ENCODE data around the gene TEK.
"Not testable (repeated sequence)": the region's sequence is repeated elsewhere in the genome, so short reads cannot be mapped to it uniquely, and the experiment has no call there.

The TEK gene

DNA sequence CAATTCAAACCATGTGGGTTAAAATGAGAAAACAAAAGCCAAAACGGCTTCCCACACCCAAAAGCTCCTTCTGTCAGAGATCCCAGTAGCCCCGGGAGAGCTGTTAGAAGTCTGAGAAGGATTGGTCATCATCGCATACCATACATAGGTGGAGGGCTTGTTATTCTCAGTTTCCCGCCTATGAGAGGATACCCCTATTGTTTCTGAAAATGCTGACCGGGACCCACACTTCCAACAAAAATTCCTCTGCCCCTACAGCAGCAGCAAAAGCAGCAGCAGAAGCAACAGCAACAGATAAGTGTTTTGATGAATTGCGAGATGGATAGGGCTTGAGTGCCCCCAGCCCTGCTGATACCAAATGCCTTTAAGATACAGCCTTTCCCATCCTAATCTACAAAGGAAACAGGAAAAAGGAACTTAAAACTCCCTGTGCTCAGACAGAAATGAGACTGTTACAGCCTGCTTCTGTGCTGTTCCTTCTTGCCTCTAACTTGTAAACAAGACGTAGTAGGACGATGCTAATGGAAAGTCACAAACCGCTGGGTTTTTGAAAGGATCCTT is at the start of gene TEK:
TEK (plus strand) TSS at position 245 of the 561 bp plus-strand sequence. CDS start 366 bp downstream, outside the sequence.
- H3K4me3 ChIP-seq = peak within 1 kb of the TSS in 2 of 7 experiments; percentile 9 to 14
- peak within 1 kb of the TSS in 4 of 21 experiments; percentile 21 to 57 (median 48) for H3K27ac ChIP-seq

DNA sequence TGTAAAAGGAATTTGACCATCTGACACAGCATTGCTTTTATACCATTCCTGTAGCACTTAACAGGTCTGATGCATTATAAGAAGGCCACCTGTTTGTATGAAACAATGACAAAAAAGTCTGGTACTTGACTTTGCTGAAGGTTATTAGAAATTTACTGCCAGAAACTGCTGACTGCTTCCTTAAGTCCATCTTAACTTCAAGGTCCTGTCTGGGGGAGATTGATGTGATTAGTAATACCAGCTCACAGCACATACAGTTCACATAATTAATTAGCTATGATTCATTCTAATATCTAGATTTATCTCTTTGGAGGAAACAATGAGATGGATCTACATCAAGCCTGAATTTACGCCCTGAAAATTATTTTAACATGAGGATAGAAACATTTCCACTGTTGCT is 49.6 kb upstream of the TEK start:
- H3K27ac ChIP-seq = no peak overlapping the region

DNA sequence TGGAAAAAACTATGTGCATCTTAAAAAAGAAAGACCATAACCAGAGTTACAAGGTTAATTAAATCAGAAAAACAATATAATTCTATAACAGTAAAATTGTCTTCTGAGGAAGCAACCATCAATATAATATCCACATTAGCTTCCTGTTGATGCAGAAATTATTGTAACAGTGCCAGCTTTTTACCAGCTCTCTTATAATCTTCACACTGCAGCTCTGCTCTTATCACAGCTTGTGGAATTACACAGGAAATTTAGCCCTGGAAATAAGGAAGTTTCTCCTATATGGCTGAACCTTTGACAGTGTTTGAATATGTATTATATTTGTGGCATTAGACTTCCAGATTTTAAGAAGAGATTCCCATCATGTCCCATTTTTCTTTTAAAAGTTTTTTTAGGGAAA is 49.1 kb upstream of the TEK start:
- H3K27ac ChIP-seq = no peak overlapping the region
- no peak overlapping the region for H3K4me3 ChIP-seq

More for the DNA sequence above, 49.6 kb upstream of the TEK start:
- H3K4me3 ChIP-seq = no peak overlapping the region

DNA sequence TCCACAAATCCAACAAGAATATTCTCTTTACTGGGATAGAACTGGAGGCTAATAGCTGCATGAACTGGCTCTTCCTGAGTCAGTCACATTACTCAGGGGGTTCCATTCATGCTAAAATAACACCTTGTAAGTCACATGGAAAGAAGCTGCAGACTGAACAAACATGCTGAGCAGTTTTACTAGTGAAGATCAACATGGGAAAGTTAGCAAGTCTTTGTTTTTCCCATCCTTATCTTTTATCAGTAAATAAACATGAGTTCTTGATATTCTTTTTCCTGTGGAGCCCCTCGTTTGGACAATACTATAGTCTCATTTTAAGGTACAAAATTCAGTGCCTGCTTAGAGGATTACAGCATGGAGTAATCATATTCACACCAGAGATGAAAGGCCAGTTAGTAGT is 43.7 kb upstream of the TEK start:
- H3K4me3 ChIP-seq = no peak overlapping the region
- H3K27ac ChIP-seq = no peak overlapping the region

DNA sequence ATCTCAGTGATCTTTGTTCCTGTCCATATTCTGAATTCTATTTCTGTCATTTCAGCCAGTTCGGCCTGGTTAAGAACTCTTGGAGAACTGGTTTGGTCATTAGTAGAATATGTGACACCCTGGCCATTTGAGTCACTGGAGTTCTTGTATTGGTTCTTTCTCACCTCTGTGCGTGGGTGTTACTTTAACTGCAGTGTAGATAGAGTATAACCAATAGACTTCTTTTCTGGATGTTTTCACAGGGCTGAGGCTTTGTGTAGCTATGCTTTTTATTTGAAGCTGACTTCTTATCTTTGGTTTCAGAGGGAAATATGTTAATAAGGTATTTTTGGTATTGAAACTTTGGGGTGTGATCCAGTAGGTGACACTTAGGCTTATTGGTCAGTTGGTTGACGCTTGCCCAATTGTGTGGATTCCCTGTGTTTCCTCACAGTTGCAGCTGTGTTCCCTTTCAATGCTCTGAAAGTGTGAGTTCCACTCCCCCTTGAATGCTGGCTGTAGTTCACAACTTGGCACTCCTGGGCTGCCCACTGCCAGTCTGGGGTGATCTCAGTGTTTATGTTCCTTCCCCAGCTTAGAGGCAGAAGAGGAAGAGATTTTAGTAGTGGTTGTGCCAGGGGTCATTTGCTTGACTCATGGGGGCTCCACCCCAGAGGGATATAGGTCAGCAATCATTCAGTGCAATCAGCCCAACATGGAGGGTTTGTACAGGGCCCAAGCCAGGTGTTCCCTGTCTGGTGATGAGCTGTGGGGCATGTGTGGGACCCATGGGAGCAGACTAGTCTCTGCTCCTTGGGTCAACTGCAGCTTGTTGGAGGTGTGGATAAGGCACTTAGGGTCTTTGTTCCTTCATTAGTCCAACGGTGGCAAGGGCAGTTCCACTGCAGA is 34.9 kb upstream of the TEK start:
- H3K4me3 ChIP-seq = no peak overlapping the region
- H3K27ac ChIP-seq = no peak overlapping the region

DNA sequence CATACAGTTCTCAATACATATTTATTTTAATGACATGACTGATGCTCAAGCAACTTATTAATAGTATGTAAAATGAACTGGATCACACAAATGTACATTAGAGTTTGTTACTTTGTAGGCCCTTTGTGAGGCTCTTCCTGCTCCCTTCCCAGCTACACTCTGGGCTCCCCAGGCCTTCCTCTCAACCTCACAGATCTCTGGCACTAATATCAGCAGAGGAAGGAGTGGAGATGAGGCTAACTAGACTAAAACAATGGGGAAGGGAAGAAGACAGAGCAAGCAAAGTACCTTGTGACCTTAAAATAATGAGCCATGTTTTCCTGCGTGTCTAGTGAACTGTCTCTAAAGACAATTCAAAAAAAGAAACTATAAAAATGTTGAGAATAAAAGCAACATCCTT is 30.3 kb upstream of the TEK start:
- no peak overlapping the region for H3K27ac ChIP-seq
- H3K4me3 ChIP-seq = no peak overlapping the region

DNA sequence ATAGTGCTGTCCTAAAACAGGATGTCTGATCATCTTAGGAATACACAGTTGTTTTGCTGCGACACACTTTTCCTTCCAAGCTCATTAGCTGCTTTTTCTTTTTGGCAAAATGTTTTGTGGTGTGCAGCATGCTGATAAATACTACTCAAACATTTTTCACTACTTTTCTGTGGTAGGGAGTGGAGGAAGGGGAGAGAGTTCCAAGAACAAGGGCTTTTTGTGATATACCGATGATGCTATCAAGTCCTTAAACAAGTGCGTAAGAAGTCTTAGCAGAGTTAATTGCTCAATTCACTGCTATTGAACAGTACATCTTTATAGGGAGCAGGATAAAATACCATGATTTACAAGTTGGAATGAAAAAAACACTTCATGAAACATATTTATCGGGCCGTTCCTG is 23.6 kb upstream of the TEK start:
- Histone ChIP-seq H3K27ac (no peak overlapping the region), H3K4me3 (no peak overlapping the region)

DNA sequence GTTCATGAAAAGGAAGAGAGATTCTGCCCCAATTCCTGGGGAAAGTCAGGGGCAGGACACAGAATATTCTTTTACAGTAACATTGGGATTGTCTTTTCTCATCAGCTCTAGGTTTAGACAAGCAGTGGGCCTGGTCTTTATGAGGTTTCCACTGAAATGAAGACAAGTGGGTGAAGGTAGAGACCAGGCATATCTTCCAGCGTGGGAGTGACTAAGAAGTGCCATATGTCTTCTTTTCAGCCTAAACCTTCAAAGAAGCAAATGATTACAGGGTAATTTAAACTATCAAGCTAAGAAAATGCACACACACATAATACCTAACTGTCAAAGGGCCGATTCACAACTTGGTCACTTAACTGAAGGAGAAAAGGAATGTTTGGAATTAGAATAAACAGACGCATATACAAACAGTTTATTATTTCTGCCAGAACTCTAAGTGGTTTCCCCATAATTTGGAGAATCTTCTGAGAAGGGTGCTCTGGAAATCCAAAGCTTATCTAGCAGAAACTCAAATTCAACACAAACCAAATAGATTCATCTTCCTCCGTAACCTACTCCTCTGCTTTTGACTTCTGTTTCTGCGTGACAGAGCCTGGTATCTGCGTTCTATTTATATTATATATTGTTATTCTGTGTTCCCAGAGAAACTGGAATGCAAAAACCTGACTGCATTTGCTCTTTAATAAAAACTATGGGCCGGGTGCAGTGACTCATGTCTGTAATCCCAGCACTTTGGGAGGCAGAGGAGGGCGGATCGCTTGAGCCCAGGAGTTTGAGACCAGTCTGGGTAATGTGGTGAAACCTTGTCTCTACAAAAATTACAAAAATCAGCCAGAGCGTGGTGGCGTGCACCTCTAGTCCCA is 22.0 kb upstream of the TEK start:
- H3K27ac ChIP-seq = no peak overlapping the region
- H3K4me3 ChIP-seq = no peak overlapping the region

DNA sequence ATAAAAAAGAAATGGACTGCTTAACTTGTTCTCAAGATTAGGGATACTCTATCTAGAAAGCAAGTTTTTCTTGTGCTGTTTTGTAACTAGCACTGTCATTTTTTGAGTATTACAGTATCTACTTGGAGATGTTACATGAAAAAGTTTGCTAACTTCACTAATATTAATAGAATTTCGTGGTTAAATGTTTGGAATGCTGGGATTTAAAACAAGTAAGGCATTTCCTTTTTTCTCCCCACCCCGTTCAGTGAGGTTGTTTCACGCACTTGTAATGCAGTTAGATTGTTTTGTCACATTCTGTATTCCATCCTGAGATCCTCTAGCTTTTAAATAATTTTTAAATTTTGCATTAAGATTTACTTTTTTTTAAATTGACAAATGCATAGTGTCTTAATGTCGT is 20.0 kb upstream of the TEK start:
- Histone ChIP-seq H3K4me3 (no peak overlapping the region), H3K27ac (no peak overlapping the region)

DNA sequence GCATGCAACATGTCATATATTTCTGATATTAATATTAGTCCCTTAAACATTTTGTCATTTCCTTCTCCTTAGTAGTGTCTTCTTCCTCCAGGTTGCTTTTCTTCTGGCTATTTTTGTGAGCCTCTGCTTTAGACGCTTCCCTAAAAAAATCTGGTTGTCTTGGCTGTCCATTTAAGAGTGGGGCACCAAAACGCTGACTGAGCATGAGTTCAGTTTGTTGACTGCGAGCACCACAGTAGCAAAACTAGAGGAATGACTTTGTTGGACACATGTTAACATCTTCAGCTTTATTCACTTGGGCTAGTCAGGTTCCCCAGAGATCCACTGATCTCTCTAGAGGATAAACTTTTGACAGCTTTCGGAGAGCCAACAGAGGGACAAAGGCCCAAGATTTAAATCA is 19.3 kb upstream of the TEK start:
- Histone ChIP-seq H3K4me3 (no peak overlapping the region), H3K27ac (no peak overlapping the region)

DNA sequence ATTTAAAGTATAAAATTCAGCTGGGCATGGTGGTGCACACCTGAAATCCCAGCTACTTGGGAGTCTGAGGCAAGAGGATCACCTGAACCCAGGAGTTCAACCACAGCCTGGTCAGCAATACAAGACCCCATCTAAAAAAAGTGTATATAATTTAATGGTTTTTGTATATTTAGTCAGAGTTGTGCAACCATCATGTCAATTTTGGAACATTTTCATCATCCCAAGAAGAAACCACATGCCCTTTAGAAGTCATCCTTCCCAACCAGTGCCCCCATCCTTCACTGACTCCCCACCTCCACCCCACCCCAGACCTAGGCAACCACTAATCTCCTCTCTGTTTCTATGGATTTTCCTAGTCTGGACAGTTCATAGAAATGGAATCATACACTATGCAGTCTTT is 18.8 kb upstream of the TEK start:
- Histone ChIP-seq H3K4me3 (no peak overlapping the region), H3K27ac (no peak overlapping the region)

DNA sequence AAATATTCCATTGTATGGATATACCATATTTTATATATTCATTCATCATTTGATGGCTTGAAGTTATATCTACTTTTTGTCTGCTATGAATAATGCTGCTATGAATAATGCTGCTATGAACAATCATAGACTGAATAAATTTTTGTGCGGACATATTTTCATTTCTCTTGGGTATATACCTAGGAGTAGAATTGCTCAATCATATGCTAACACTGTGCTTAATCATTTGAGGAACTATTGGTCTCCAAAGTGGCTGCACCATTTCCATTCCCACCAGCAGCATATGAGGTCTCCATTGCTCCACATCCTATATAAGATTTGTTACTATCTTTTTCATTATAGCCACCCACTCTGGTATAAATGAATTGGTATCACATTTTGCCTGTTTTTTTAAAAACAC is 18.3 kb upstream of the TEK start:
- Histone ChIP-seq H3K4me3 (no peak overlapping the region), H3K27ac (no peak overlapping the region)

DNA sequence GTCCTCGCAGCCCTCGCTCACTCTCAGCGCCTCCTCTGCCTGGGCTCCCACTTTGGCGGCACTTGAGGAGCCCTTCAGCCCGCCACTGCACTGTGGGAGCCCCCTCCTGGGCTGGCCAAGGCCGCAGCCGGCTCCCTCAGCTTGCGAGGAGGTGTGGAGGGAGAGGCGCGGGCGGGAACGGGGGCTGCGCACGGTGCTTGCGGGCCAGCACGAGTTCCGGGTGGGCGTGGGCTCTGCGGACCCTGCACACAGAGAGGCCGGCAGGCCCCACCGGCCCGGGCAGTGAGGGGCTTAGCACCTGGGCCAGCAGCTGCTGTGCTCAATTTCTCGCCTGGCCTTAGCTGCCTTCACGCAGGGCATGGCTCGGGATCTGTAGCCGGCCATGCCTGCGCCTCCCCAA is 16.5 kb upstream of the TEK start:
- H3K27ac ChIP-seq, H3K4me3 ChIP-seq: not testable (repeated sequence)

DNA sequence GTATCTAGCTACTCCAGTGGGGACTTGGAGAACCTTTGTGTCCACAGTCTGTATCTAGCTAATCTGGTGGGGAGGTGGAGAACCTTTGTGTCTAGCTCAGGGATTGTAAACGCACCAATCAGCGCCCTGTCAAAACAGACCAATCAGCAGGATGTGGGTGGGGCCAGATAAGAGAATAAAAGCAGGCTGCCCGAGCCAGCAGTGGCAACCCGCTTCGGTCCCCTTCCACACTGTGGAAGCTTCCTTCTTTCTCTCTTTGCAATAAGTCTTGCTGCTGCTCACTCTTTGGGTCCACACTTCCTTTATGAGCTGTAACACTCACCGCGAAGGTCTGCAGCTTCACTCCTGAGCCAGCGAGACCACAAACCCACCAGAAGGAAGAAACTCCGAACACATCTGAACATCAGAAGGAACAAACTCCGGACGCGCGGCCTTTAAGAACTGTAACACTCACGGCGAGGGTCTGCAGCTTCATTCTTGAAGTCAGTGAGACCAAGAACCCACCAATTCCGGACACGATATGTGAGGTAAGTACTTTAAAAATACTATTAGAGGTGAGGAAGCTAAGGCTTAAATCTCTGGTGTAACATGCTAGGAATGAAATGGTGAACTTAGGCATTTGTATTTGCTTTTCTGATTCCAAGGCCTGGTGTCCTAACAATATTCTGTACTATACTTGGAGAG is 15.5 kb upstream of the TEK start:
- not testable (repeated sequence) for H3K27ac ChIP-seq, H3K4me3 ChIP-seq

DNA sequence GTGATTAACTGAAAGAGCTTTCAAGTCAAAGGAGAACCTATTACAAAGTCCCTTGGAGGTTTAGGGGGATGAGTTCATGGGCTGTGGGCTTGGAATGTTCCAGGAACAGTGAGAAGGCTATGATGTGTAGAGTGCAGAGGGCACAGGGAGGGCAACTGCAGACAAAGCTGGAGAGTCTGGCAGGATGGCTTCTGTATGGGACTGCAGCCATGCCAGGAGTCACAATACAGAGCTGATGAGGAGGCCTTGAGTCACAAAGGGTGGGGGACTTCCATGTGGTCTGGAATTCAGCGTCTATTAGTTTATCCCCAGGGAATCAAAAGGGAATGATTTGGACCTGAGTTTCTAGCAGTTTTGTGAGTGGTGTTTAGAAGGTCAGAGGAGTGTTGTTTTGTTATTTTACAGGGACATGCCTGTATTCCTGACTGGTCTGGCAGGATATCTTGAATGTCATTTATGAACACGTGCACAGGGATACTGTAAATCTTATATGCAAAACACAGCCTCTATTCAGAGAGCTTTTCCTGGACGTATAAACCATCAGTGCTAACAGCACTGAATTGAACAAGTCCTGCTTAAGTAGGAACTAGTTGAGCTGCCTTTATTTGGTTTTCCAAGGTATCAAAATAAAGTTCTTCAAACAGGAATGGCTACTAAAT is 14.3 kb upstream of the TEK start:
- H3K27ac ChIP-seq = no peak overlapping the region
- no peak overlapping the region for H3K4me3 ChIP-seq

DNA sequence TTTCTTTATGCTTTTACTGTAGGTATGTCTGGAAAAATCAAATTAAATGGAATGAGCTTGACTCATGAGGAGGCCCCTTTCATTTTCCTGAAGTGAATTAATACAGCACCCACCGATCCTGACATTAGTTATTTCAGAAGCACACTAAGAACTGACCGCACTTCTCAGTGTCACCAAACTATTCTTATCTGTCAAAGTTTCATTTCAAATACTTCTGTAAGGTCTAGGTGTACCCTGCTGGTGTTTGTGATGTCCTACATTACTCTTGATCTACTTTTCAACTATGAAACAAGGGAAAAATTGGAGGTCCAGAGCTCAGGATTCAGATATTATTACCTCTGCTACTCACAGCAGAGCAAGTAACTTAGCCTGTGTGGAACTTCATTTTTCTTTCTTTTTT is 1.8 kb upstream of the TEK start:
- Histone ChIP-seq H3K4me3 (no peak overlapping the region), H3K27ac (no peak overlapping the region)

DNA sequence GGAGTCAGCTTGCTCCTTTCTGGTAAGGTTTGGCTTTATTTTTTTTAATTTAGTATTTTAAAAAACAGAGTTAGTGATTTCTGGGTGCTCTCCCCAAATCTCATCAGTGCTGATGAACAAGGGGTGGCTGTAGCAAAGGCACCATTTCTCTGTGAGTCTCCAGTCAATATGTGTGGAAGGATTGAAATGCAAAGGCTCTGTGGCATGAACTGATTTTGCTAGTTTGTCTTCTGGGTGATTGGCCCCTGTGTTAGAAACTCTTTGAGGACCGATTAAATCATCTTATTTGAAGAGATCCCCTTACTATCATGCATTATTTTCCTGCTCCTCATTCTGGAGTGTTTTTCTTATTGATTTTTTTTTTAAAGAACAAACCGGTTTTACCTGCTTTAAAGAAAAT is 596 bp downstream of the TEK start:
- Histone ChIP-seq H3K27ac (peak overlapping the region in 4 of 21 experiments; percentile 21 to 57 (median 48)), H3K4me3 (peak overlapping the region in 2 of 7 experiments; percentile 9 to 14)

DNA sequence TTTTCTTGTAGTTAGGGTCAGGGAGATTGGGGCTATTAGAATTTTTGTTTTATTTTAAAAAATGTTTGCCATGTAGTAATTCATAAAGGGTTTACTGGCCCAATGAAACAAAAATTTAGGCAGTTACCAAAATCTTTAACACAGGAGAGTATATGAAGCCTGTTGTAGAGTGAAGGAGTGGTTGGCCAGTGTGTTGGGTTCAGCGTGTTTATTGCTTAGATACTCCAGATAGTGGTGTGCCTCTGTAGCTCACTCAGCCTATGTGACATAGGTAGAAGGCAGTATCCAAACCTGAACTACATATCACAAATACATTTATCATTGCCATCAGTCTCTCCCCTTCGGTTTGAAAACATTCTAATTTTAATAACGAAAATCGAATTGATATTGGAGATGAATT is 1.2 kb downstream of the TEK start:
- Histone ChIP-seq H3K27ac (peak overlapping the region in 3 of 21 experiments; percentile 47 to 57 (median 49)), H3K4me3 (peak overlapping the region in 1 of 7 experiments; percentile 14)

DNA sequence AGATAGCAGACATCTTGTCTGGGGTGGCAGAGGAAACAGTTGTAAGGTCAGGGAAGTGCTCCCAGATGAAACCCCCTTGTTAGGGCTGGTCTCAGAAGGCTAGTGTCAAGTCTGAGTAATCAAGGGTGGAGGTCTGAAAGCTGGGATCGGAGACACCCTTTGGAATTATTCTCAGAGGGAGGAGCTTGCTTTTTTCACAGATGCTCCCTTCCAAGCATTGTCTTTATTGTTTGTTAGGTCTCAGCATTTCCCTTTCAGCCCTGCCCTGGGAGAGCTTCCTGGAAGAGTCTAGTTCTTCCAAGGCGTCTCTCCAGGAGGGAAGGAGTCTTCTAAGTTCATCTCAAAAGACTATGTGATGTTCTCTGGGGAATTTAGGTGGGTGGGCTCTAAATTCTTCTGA is 3.2 kb downstream of the TEK start:
- Histone ChIP-seq H3K27ac (no peak overlapping the region), H3K4me3 (no peak overlapping the region)
